Hepatocyte (in vitro differentiated cells): ENCODE data around the gene ZNF80. TPM values are rescaled to one million over a fixed set of nuclear protein-coding genes. Genes with fewer than 3 reads are reported as not detected.

Experiments
- DNase-seq: peaks from one replicate; pipeline ENCODE4 v3.0.0-alpha.2; 2016; ENCODE audit warnings: low spot score
- H2AFZ ChIP-seq: fragments of 200-600 bp; sonication (generic); 2 replicates; pipeline ENCODE4 v1.6.0; 2016; ENCODE audit warnings: antibody characterized with exemption, mild to moderate bottlenecking
- H3K27ac ChIP-seq: fragments of 200-600 bp; sonication (generic); 2 replicates; pipeline ENCODE4 v1.5.1; 2016; ENCODE audit warnings: mild to moderate bottlenecking
- H3K27me3 ChIP-seq: fragments of 200-600 bp; sonication (generic); 2 replicates; pipeline ENCODE4 v1.6.1; 2016
- H3K36me3 ChIP-seq: fragments of 200-600 bp; sonication (generic); replicated peaks from 2 replicates; pipeline ENCODE4 v1.5.1; 2016; ENCODE audit warnings: low read depth; ENCODE audit not compliant: insufficient read depth
- H3K4me1 ChIP-seq: fragments of 200-600 bp; sonication (generic); 2 replicates; pipeline ENCODE4 v1.5.1; 2016; ENCODE audit warnings: mild to moderate bottlenecking, moderate library complexity; ENCODE audit not compliant: insufficient read depth
- H3K4me2 ChIP-seq: fragments of 200-600 bp; sonication (generic); 2 replicates; pipeline ENCODE4 v1.6.0; 2016
- H3K4me3 ChIP-seq: fragments of 200-600 bp; sonication (generic); 2 replicates; pipeline ENCODE4 v1.5.1; 2016; ENCODE audit warnings: mild to moderate bottlenecking
- H3K79me2 ChIP-seq: fragments of 200-600 bp; sonication (generic); 2 replicates; pipeline ENCODE4 v1.6.0; 2017; ENCODE audit warnings: mild to moderate bottlenecking
- H3K9me2 ChIP-seq: fragments of 200-600 bp; sonication (generic); replicated peaks from 2 replicates; pipeline ENCODE4 v1.6.0; 2017; ENCODE audit warnings: mild to moderate bottlenecking; ENCODE audit not compliant: insufficient read depth
- H3K9me3 ChIP-seq: fragments of 200-600 bp; sonication (generic); 2 replicates; pipeline ENCODE4 v1.5.1; 2016; ENCODE audit warnings: low read depth, mild to moderate bottlenecking
- H4K20me1 ChIP-seq: fragments of 200-600 bp; sonication (generic); 2 replicates; pipeline ENCODE4 v1.6.0; 2016; ENCODE audit warnings: mild to moderate bottlenecking; ENCODE audit not compliant: insufficient read depth, poor library complexity, severe bottlenecking
- CTCF ChIP-seq: fragments of 200-600 bp; sonication (generic); IDR thresholded peaks from 2 replicates; pipeline ENCODE4 v1.5.1; 2016; ENCODE audit warnings: antibody characterized with exemption, mild to moderate bottlenecking; ENCODE audit not compliant: poor library complexity
- EZH2 ChIP-seq: fragments of 200-600 bp; sonication (generic); IDR thresholded peaks from 2 replicates; pipeline ENCODE4 v1.6.1; 2016; ENCODE audit warnings: antibody characterized with exemption, mild to moderate bottlenecking, borderline replicate concordance
- EZH2phosphoT487 ChIP-seq: fragments of 200-600 bp; sonication (generic); IDR thresholded peaks from one replicate; pipeline ENCODE4 v1.6.1; 2018; ENCODE audit warnings: antibody characterized with exemption, mild to moderate bottlenecking, low read depth, moderate library complexity; ENCODE audit not compliant: unreplicated experiment, severe bottlenecking
- WGBS: methylation state at CpG from one replicate; pipeline ENCODE4 v1.1.6; 2016; ENCODE audit warnings: low lambda C conversion rate; ENCODE audit errors: missing lambda C conversion rate; 5-methylcytosine and 5-hydroxymethylcytosine counted together
- polyA plus RNA-seq: library from polyadenylated mRNA; unstranded; fragments of >200 nt; fragmentation: Nextera tagmentation; extraction: Ambion mirVana; gene quantifications from 2 replicates; pipeline ENCODE4 v1.2.1, GENCODE V29; 2016
- total RNA-seq: library from RNA; depleted of rRNA; stranded (reverse); fragments of >200 nt; gene quantifications from 2 replicates; pipeline ENCODE4 v1.2.3, GENCODE V29; 2014

ZNF80 gene
- total and polyA plus RNA-seq, 2 experiments from 2014 or later: not detected

GRCh38 chr3:114259566-114259965 lies 22.2 kb upstream of the ZNF80 start:
- Histone ChIP-seq H3K4me2 (no peak overlapping the region), H3K4me1 (no peaks in the 10 kb centered on the region), H3K27me3 (no peaks in the 10 kb centered on the region), H4K20me1 (no peaks in the 10 kb centered on the region), H3K36me3 (no peaks in the 10 kb centered on the region), H2AFZ (no peak overlapping the region), H3K9me2 (no peaks in the 10 kb centered on the region), H3K79me2 (no peaks in the 10 kb centered on the region), H3K4me3 (no peak overlapping the region), H3K27ac (no peak overlapping the region), H3K9me3 (no peaks in the 10 kb centered on the region)
- WGBS: 82% methylated on average over 1 of the region's 1 CpG
- DNase-seq: no peak
- TF ChIP-seq EZH2phosphoT487 (no peak), CTCF (no peak), EZH2 (no peak)

- no peak overlapping the region for H2AFZ ChIP-seq
- H3K9me2 ChIP-seq: no peaks in the 10 kb centered on the region
- no peak overlapping the region for H3K4me2 ChIP-seq
- H3K79me2 ChIP-seq: no peaks in the 10 kb centered on the region
- H4K20me1 ChIP-seq: no peaks in the 10 kb centered on the region
- H3K36me3 ChIP-seq: no peaks in the 10 kb centered on the region
- 91% methylated on average over 1 of the region's 1 CpG for WGBS
- H3K9me3 ChIP-seq: no peaks in the 10 kb centered on the region
- H3K4me1 ChIP-seq: no peaks in the 10 kb centered on the region
- TF ChIP-seq EZH2phosphoT487 (no peak), EZH2 (no peak), CTCF (no peak)
- DNase-seq: no peak
- H3K4me3 ChIP-seq: no peak overlapping the region
- H3K27me3 ChIP-seq: no peaks in the 10 kb centered on the region
- no peak overlapping the region for H3K27ac ChIP-seq
Observed at GRCh38 chr3:114253505-114253904, 16.1 kb upstream of the ZNF80 start.

GRCh38 chr3:114252954-114253353 lies 15.6 kb upstream of the ZNF80 start:
- Histone ChIP-seq H3K36me3 (no peaks in the 10 kb centered on the region), H2AFZ (no peak overlapping the region), H3K4me2 (no peak overlapping the region), H4K20me1 (no peaks in the 10 kb centered on the region), H3K79me2 (no peaks in the 10 kb centered on the region), H3K4me1 (no peaks in the 10 kb centered on the region), H3K27ac (no peak overlapping the region), H3K9me3 (no peaks in the 10 kb centered on the region), H3K27me3 (no peaks in the 10 kb centered on the region), H3K9me2 (no peaks in the 10 kb centered on the region), H3K4me3 (no peak overlapping the region)
- no peak for DNase-seq
- TF ChIP-seq EZH2phosphoT487 (no peak), CTCF (no peak), EZH2 (no peak)
- 72% methylated on average over 1 of the region's 1 CpG for WGBS

GRCh38 chr3:114242947-114243346 lies 5.6 kb upstream of the ZNF80 start:
- Histone ChIP-seq H3K36me3 (no peaks in the 10 kb centered on the region), H3K4me2 (no peak overlapping the region), H2AFZ (no peak overlapping the region), H3K4me1 (no peaks in the 10 kb centered on the region), H4K20me1 (no peaks in the 10 kb centered on the region), H3K27ac (no peak overlapping the region), H3K9me2 (no peaks in the 10 kb centered on the region), H3K4me3 (no peak overlapping the region), H3K27me3 (no peaks in the 10 kb centered on the region), H3K9me3 (no peaks in the 10 kb centered on the region), H3K79me2 (no peaks in the 10 kb centered on the region)
- no peak for DNase-seq
- no peak for TF ChIP-seq EZH2
- TF ChIP-seq CTCF: no peak
- no peak for TF ChIP-seq EZH2phosphoT487
